ENCODE measurements around the gene ZNF791. TPM values are rescaled to one million over a fixed set of nuclear protein-coding genes. Genes with fewer than 3 reads are reported as not detected.
"Not testable (repeated sequence)": the region's sequence is repeated elsewhere in the genome, so short reads cannot be mapped to it uniquely, and the experiment has no call there.

The ZNF791 gene
- total RNA-seq: 6.9 TPM

DNA sequence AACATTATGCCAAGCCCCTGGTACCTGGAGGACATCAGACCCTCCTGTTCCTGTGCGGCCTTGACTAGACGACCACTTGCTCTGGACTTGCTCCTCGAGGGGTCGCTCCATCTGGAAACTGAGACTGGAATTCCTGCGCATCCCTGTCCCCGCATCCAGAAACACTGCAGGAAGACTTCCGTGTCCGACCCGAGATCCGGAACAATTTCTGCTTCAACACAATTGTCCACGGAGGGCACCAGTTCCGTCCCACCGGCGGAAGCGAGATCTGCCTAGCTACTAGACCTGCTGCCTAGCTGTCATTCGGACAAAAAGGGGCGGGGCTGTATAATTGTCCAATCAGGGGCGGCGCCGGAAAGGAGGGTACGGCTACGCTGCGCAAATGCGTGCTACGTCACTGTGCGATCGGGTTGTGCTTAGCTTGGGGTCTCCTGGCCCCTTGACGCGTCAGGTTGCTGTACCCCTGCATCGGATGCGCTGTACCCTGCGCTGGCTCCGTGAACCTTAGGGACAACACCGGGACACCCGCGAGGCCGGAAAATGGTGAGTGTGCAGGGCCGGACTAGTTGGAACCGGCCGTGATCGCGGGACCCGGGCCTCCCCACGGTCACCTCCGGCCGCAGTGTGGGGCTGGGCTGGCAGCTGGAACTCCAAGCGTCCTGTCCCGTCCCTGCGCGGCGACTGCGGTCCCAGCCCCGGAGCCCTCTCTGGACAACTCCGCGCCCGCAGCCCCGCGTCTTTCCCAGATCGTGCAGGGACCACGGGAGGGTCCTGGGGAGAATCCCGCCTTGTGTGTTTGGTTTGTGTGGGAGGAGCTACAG is at the start of gene ZNF791, which contains the start of gene ZNF490:
Gene ZNF791 (plus strand): TSS at position 381 of the 821 bp plus-strand sequence. CDS start 160 bp downstream, at position 541.
Gene ZNF490 (minus strand): TSS at position 274 of the 821 bp plus-strand sequence. CDS start 133 bp downstream, at position 141.
- DNase-seq (ENCODE audit: low spot score in 2 of 2): peak; percentile 95 to 99
- Histone ChIP-seq H3K9me3 (no peaks in the 10 kb centered on the region), H3K4me3 (peak within 1 kb of the TSS; percentile 74 to 81), H3K4me1 (peaks cover 0 to 28% of the 10 kb centered on the region in 2 donors), H3K36me3 (peaks cover 12 to 33% of the 10 kb centered on the region in 2 donors), H3K27me3 (no peaks in the 10 kb centered on the region), H3K27ac (peak within 1 kb of the TSS; percentile 96 to 100)
- intact Hi-C loops (cut with DNase I): loop anchor here (1.0 to 10.0 kb wide), 4 partner anchors 58 to 276 kb away; partner anchors contain the start of genes ZNF563 and ZNF564
- TF ChIP-seq, protein P1, sequence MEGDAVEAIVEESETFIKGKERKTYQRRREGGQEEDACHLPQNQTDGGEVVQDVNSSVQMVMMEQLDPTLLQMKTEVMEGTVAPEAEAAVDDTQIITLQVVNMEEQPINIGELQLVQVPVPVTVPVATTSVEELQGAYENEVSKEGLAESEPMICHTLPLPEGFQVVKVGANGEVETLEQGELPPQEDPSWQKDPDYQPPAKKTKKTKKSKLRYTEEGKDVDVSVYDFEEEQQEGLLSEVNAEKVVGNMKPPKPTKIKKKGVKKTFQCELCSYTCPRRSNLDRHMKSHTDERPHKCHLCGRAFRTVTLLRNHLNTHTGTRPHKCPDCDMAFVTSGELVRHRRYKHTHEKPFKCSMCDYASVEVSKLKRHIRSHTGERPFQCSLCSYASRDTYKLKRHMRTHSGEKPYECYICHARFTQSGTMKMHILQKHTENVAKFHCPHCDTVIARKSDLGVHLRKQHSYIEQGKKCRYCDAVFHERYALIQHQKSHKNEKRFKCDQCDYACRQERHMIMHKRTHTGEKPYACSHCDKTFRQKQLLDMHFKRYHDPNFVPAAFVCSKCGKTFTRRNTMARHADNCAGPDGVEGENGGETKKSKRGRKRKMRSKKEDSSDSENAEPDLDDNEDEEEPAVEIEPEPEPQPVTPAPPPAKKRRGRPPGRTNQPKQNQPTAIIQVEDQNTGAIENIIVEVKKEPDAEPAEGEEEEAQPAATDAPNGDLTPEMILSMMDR (IDR thresholded peaks at IDR 0.05): no peak

DNA sequence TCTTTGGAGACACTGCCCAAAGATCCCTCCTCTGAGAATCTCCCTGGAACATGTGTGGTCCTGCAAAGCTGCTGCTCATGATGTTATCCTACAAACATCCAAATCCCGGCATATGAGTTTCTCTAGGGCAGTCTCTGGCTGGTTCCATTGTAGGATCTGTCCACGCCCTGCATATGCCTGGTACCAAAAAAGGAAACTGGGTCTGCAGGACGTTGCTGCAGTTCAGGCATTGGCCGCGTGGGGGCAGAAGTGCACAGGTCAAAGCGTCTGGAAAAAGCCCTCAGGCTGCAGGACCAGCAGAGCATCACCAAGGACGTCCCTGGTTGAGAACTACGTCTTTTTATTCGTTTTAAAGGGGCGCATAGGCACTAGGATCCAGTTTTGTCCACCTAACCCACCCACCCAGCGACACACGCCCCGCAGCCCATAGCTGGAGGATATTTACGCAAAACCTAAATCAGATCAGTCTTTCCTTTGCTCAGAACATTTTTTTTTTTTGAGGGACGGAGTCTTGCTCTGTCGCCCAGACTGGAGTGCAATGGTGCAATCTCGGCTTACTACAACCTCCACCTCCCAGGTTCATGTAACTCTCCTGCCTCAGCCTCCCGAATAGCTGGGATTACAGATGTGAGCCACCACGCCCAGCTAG is 46.6 kb upstream of the ZNF791 start:
- no peak overlapping the region for H3K4me3 ChIP-seq

DNA sequence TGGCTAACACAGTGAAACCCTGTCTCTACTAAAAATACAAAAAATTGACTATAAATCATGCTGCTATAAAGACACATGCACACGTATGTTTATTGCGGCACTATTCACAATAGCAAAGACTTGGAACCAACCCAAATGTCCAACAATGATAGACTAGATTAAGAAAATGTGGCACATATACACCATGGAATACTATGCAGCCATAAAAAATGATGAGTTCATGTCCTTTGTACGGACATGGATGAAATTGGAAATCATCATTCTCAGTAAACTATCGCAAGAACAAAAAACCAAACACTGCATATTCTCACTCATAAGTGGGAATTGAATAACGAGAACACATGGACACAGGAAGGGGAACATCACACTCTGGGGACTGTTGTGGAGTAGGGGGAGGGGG is 44.3 kb upstream of the ZNF791 start:
- DNase-seq (ENCODE audit: low spot score in 2 of 2); H3K4me1 ChIP-seq; H3K36me3 ChIP-seq; H3K27me3 ChIP-seq; H3K9me3 ChIP-seq; intact Hi-C loops (cut with DNase I); H3K4me3 ChIP-seq; H3K27ac ChIP-seq: not testable (repeated sequence)

More for the DNA sequence above, 46.6 kb upstream of the ZNF791 start:
- peak; percentile 35 to 94 for DNase-seq (ENCODE audit: low spot score in 2 of 2)
- H3K27ac ChIP-seq: no peak overlapping the region
- peaks cover 0 to 6% of the 10 kb centered on the region in 2 donors for H3K4me1 ChIP-seq
- no peaks in the 10 kb centered on the region for H3K27me3 ChIP-seq
- H3K9me3 ChIP-seq: no peaks in the 10 kb centered on the region
- TF ChIP-seq, protein P1 (IDR thresholded peaks at IDR 0.05): peak; percentile 84 to 93 (median 87)
- H3K36me3 ChIP-seq: no peaks in the 10 kb centered on the region
- intact Hi-C loops (cut with DNase I): loop anchor here (5.0 kb wide), 1 partner anchor 103 kb away; the partner anchor contains the start of genes MAN2B1 and WDR83

DNA sequence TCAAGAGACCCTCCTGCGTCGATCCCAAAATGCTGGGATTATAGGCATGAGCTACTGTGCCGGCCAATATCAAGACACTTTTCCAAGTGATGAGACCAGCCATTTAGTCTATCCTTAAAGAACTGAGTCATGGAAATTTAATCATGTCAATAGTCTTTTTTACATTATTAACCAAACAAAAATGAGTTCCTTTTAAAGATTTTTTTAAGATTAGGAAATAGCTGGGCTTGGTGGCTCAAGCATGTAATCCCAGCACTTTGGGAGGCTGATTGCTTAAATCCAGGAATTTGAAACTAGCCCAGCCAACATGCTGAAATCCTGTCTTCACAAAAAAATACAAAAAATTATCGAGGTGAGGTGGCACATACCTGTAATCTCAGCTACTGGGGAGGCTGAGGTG is 42.8 kb upstream of the ZNF791 start:
- no peaks in the 10 kb centered on the region for H3K36me3 ChIP-seq
- peaks cover 0 to 6% of the 10 kb centered on the region in 2 donors for H3K4me1 ChIP-seq
- no peak overlapping the region for H3K4me3 ChIP-seq
- no peak overlapping the region for H3K27ac ChIP-seq
- no peak for DNase-seq (ENCODE audit: low spot score in 2 of 2)
- TF ChIP-seq, protein P1 (IDR thresholded peaks at IDR 0.05): no peak
- intact Hi-C loops (cut with DNase I): no loop called here
- no peaks in the 10 kb centered on the region for H3K27me3 ChIP-seq
- H3K9me3 ChIP-seq: no peaks in the 10 kb centered on the region

DNA sequence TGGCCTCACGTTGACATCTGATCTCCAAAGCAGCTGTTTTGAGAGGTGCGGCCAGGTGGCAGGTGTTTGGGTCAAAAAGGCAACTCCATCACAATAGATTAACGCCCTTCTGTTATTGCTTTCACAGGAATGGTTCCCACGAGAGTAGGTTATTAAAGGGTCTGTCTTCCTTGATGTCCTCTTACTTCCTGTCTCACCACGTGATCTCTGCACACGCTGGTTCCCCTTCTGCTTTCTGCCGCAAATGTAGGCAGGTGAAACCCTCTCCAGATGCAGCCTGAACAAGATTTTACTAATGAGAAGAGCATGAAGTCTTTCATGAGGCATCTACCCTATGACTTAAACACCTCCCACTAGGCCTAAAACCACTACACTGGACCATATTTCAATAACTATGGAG is 36.7 kb upstream of the ZNF791 start:
- TF ChIP-seq, protein P1 (IDR thresholded peaks at IDR 0.05): no peak
- intact Hi-C loops (cut with DNase I): no loop called here
- no peaks in the 10 kb centered on the region for H3K27me3 ChIP-seq

More for the DNA sequence above, 36.7 kb upstream of the ZNF791 start:
- Histone ChIP-seq H3K27ac (no peak overlapping the region), H3K36me3 (peaks cover 2 to 18% of the 10 kb centered on the region in 2 donors), H3K9me3 (peaks cover 0 to 2% of the 10 kb centered on the region in 2 donors), H3K4me3 (no peak overlapping the region), H3K4me1 (no peaks in the 10 kb centered on the region)
- DNase-seq (ENCODE audit: low spot score in 2 of 2): no peak
